Sigmoid colon (tissue), 7 donors: ENCODE data around the gene BTK. TPM values are rescaled to one million over a fixed set of nuclear protein-coding genes. Genes with fewer than 3 reads are reported as not detected.

Source experiments
- DNase-seq: peaks from one replicate; pipeline ENCODE4 v3.0.0-alpha.2; 2019
- H3K27ac ChIP-seq, 4 donors: fragments of 200-600 bp; sonication (generic); one replicate each; pipeline ENCODE4 v1.5.1; 2016 to 2019; ENCODE audit warnings: mild to moderate bottlenecking in 1 of 4
- H3K27me3 ChIP-seq, 3 donors: fragments of 200-600 bp; sonication (generic); one replicate each; pipeline ENCODE4 v1.5.1; 2019; ENCODE audit warnings: mild to moderate bottlenecking in 1 of 3
- H3K36me3 ChIP-seq, 4 donors: fragments of 200-600 bp; sonication (generic); one replicate each; pipeline ENCODE4 v1.5.1; 2016 to 2019
- H3K4me1 ChIP-seq, 4 donors: fragments of 200-600 bp; sonication (generic); one replicate each; pipeline ENCODE4 v1.5.1; 2017 to 2019
- H3K4me3 ChIP-seq, 4 donors: fragments of 200-600 bp; sonication (generic); one replicate each; pipeline ENCODE4 v1.5.1; 2017 to 2019; ENCODE audit warnings: mild to moderate bottlenecking in 2 of 4, moderate library complexity in 1 of 4
- H3K9me3 ChIP-seq, 4 donors: fragments of 200-600 bp in 3 of 4; sonication (generic) in 3 of 4; one replicate each; pipeline versions ENCODE4 v1.5.1 to v1.6.1; 2013 to 2019
- POLR2A ChIP-seq, 2 donors: fragments of 450-650 bp; IDR thresholded peaks; one replicate each; pipeline ENCODE4 v1.6.1; 2016; ENCODE audit warnings: antibody characterized with exemption in 2 of 2, mild to moderate bottlenecking in 2 of 2, moderate library complexity in 2 of 2
- WGBS, 2 donors: extraction: QIAGEN DNeasy Blood & Tissue Kit; methylation state at CpG; one replicate each; pipeline ENCODE4 v1.1.7; 2013; 5-methylcytosine and 5-hydroxymethylcytosine counted together
- intact Hi-C: fragments of 100-400 bp; cut with DNase I; formaldehyde crosslinking; loops from one replicate; pipeline ENCODE4 v1.15.1; 2023
- polyA plus RNA-seq, 3 donors: library from polyadenylated mRNA; stranded (reverse); fragments of 200-250 nt; gene quantifications; one replicate each; pipeline ENCODE4 v1.2.3, GENCODE V29; 2013
- small RNA-seq, 3 donors: library from RNA; depleted of rRNA; stranded (forward); fragments of <200 nt; gene quantifications; one replicate each; pipeline ENCODE3, GENCODE V24; 2016
- total RNA-seq, 4 donors: library from RNA; depleted of rRNA; stranded (reverse); fragments of >200 nt; gene quantifications; one replicate each; pipeline ENCODE4 v1.1.0, GENCODE V29; 2016
- TF ChIP-seq, protein P1 (sequence below), 4 experiments: fragments of 450-650 bp in 3 of 4; fragments of 200-600 bp in 1 of 4; IDR thresholded peaks; one replicate each; pipeline ENCODE4 v1.5.1; 2016 to 2019; ENCODE audit warnings: antibody characterized with exemption in 4 of 4, mild to moderate bottlenecking in 3 of 4, moderate library complexity in 2 of 4
- donor health status: healthy with polysubstance abuse.
- donor health status: Bipolar disorder and iron deficiency.
- donor health status: healthy.

Gene BTK
- total and polyA plus RNA-seq, 7 donors, result 4.2 to 23.2 (median 5.8) TPM

DNA sequence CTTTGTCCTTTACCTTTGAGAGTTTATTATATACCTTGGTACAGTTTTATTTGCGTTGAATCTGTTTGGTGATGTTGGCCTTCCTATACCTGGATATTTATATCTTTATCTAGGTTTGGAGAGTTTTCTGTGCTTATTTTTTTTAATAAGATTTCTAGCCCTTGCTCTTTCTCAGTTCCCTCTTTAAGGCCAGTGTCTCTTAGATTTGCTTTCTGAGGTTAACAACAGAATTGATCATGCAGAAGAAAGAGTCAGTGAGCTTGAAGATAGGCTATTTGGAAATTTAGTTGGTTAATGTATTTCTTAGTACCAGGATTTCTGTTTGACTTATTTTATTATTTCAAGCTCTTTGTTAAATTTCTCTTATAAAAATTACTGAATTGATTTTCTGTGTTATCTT lies 82.2 kb downstream of the BTK start:
- intact Hi-C loops, result no loop called here
- WGBS, 2 donors, result 80 to 88% methylated on average over 1 of the region's 1 CpG

More for the DNA sequence above, 82.2 kb downstream of the BTK start:
- Histone ChIP-seq H3K4me3 (no peak overlapping the region), H3K27me3 (no peaks in the 10 kb centered on the region), H3K4me1 (no peaks in the 10 kb centered on the region), H3K36me3 (no peaks in the 10 kb centered on the region), H3K9me3 (no peaks in the 10 kb centered on the region), H3K27ac (no peak overlapping the region)
- DNase-seq, result no peak
- TF ChIP-seq POLR2A (IDR thresholded peaks at IDR 0.05), result no peak
- TF ChIP-seq, protein P1, sequence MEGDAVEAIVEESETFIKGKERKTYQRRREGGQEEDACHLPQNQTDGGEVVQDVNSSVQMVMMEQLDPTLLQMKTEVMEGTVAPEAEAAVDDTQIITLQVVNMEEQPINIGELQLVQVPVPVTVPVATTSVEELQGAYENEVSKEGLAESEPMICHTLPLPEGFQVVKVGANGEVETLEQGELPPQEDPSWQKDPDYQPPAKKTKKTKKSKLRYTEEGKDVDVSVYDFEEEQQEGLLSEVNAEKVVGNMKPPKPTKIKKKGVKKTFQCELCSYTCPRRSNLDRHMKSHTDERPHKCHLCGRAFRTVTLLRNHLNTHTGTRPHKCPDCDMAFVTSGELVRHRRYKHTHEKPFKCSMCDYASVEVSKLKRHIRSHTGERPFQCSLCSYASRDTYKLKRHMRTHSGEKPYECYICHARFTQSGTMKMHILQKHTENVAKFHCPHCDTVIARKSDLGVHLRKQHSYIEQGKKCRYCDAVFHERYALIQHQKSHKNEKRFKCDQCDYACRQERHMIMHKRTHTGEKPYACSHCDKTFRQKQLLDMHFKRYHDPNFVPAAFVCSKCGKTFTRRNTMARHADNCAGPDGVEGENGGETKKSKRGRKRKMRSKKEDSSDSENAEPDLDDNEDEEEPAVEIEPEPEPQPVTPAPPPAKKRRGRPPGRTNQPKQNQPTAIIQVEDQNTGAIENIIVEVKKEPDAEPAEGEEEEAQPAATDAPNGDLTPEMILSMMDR (IDR thresholded peaks at IDR 0.05), result no peak

Small RNAs within 50 kb of the gene (small RNA-seq; reads per million reads assigned to genes)
- 0 reads per million in 3 donors for gene RNU6-934P

Other genes with a start within 250 kb of the BTK start
- 1 to 10 TPM; 4.8 to 7.1 (median 6.4) TPM for gene DRP2, start 166.4 kb downstream of the BTK start, total RNA-seq
- gene DRP2, start 166.4 kb downstream of the BTK start, polyA plus RNA-seq, result under 1 TPM in 2 of 3 donors, not detected in 1; 0.48 to 0.60 TPM
- gene TAF7L, start 94.9 kb downstream of the BTK start, total RNA-seq, result under 1 TPM in 2 of 4 donors, not detected in 2; 0.16 to 0.54 TPM
- under 1 TPM in 1 of 3 donors, not detected in 2; 0.12 TPM for gene TAF7L, start 94.9 kb downstream of the BTK start, polyA plus RNA-seq
- 1 to 10 TPM; 3.0 to 7.1 (median 4.6) TPM for gene TIMM8A, start 37.4 kb downstream of the BTK start, total RNA-seq
- gene TIMM8A, start 37.4 kb downstream of the BTK start, polyA plus RNA-seq, result 10 to 100 TPM in 2 of 3 donors, 1 to 10 TPM in 1; 7.2 to 14.2 (median 11.8) TPM
- gene RPL36A, start 4.8 kb upstream of the BTK start, total RNA-seq, result 1,000 to 10,000 TPM in 2 of 4 donors, 100 to 1,000 TPM in 2; 753 to 2,539 (median 1,366) TPM
- 1,000 to 10,000 TPM; 1,854 to 3,258 (median 2,959) TPM for gene RPL36A, start 4.8 kb upstream of the BTK start, polyA plus RNA-seq
- gene GLA, start 21.7 kb upstream of the BTK start, total RNA-seq, result 10 to 100 TPM in 3 of 4 donors, 1 to 10 TPM in 1; 9.7 to 15.3 (median 13.0) TPM
- 10 to 100 TPM in 2 of 3 donors, 1 to 10 TPM in 1; 6.0 to 24.0 (median 23.2) TPM for gene GLA, start 21.7 kb upstream of the BTK start, polyA plus RNA-seq
- gene HNRNPH2, start 22.0 kb upstream of the BTK start, total RNA-seq, result 10 to 100 TPM; 38.8 to 51.0 (median 47.2) TPM
- 10 to 100 TPM; 56.5 to 66.4 (median 64.7) TPM for gene HNRNPH2, start 22.0 kb upstream of the BTK start, polyA plus RNA-seq
- gene ARMCX4, start 99.3 kb upstream of the BTK start, total RNA-seq, result 10 to 100 TPM in 3 of 4 donors, 1 to 10 TPM in 1; 9.5 to 26.3 (median 12.4) TPM
- gene ARMCX4, start 99.3 kb upstream of the BTK start, polyA plus RNA-seq, result 1 to 10 TPM; 3.2 to 5.4 (median 5.3) TPM
- 10 to 100 TPM; 49.1 to 73.1 (median 60.7) TPM for gene ARMCX1, start 164.4 kb upstream of the BTK start, total RNA-seq
- gene ARMCX1, start 164.4 kb upstream of the BTK start, polyA plus RNA-seq, result 10 to 100 TPM in 1 of 3 donors, 1 to 10 TPM in 2; 2.8 to 13.2 (median 8.2) TPM
- 10 to 100 TPM; 12.8 to 24.1 (median 18.5) TPM for gene ARMCX6, start 231.8 kb upstream of the BTK start, total RNA-seq
- gene ARMCX6, start 231.8 kb upstream of the BTK start, polyA plus RNA-seq, result 10 to 100 TPM; 17.6 to 23.1 (median 22.2) TPM
- gene ARMCX3, start 237.0 kb upstream of the BTK start, total RNA-seq, result 10 to 100 TPM; 46.8 to 53.3 (median 50.8) TPM
- 10 to 100 TPM; 12.6 to 27.1 (median 14.3) TPM for gene ARMCX3, start 237.0 kb upstream of the BTK start, polyA plus RNA-seq